GM19043 (cell line): ENCODE measurements around the gene EP400.

Experiments
- ATAC-seq: cut with Tn5 transposase; IDR thresholded peaks from one replicate; pipeline ENCODE4 v1.9.1; 2021; ENCODE audit warnings: low read depth; ENCODE audit not compliant: unreplicated experiment

The EP400 gene

DNA sequence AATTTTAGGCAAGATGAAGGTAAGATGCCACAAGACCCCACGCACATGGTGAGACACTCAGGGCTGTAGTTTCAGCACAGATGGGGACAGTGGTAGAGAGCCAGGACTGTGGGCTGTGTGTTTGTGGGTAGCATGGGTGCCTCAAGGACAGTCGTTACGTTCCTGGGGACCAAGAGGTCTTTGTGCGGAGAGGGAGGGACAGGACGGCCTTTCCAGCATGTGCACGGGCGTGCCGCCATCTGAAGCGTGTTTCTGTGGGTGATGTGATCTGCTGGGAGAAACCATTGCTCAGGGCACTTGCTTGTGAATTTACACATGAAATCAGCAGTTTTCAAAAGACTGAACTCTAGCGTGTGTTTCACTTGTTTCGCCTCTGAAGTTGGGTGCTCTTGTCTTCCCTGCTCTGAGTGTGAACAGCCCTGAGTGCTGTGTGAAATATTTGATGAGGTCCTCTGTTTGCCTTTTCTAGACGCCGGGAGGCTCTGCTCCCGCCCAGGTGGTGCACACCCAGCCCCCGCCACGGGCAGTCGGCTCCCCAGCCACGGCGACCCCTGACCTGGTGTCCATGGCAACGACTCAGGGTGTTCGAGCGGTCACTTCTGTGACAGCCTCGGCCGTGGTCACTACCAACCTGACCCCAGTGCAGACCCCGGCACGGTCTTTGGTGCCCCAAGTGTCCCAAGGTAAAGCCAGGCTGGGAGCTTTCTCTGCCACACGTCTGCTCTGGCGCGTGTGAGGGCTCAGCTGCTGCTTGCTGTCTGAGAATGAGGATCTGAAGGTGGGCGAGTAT is 112.1 kb downstream of the EP400 start:
- ATAC-seq, result no peak

GRCh38 chr12:132062481-132062880 is 112.7 kb downstream of the EP400 start:
- no peak for ATAC-seq

GRCh38 chr12:132063491-132063890 is 113.7 kb downstream of the EP400 start:
- no peak for ATAC-seq

DNA sequence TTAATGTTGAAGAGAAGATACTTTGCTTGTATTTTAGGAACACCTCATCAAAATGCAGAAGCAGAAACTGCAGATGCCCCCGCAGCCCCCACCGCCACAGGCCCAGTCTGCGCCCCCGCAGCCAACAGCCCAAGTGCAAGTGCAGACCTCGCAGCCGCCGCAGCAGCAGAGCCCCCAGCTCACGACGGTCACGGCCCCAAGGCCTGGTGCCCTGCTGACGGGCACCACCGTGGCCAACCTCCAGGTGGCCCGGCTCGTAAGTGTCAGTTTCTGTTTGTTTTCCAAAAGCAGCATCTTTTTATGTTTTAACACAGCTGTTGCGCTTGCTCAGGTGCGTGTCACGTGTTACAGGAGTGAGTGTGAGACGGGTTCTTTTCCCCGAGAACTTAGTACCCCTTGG is 114.9 kb downstream of the EP400 start:
- ATAC-seq, result no peak

DNA sequence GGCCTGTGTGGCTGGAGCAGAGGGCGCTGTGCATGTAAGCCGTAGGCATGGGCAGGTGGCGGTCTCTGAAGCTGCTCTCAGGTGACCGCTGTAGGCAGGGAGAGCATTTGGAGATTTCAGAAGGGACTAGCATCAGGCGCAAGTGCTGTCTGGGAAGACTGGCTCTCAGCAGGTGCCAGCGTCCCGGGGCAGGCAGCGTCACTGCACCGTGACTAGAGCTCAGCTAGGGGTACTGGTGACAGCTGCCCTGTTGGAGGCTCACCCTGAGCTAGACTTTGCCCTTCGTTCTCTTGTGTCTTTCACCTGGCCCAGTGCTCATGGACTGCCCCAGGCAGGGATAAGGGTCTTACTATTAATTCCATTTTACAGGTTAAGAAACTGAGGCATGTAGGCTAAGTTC is 115.5 kb downstream of the EP400 start:
- ATAC-seq, result no peak

- no peak for ATAC-seq
Observed at GRCh38 chr12:132065609-132066344, 116.0 kb downstream of the EP400 start.

DNA sequence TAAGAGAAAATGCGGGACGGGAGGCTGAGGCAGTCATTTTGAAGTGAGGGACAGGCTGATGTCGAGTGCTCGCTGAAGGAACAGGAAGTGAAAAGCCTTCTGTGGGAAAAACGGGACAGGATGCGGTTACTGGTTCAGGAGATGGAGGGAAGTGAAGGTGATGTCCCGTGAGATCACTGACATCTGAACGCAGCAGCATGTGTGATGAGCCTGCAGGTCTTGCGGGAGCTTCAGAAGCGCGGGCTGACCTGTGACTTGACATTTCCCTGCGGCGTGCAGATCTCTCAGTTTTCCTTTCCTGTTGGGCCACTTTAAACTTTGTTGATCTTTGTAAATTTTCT is 116.6 kb downstream of the EP400 start:
- ATAC-seq, result no peak

DNA sequence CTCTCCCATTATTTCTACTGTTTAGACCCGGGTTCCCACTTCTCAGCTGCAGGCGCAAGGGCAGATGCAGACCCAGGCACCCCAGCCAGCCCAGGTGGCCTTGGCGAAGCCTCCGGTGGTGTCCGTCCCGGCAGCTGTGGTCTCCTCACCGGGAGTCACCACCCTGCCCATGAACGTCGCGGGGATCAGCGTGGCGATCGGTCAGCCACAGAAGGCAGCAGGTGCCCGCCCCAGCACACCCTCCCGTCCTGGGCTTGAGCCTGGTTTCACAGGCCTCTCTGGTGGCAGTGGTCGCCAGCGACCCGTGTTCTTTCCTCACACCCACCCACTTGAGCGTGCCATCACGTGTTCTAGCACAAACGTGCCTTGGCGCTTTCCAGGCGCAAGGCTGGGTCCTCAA is 117.0 kb downstream of the EP400 start:
- no peak for ATAC-seq

DNA sequence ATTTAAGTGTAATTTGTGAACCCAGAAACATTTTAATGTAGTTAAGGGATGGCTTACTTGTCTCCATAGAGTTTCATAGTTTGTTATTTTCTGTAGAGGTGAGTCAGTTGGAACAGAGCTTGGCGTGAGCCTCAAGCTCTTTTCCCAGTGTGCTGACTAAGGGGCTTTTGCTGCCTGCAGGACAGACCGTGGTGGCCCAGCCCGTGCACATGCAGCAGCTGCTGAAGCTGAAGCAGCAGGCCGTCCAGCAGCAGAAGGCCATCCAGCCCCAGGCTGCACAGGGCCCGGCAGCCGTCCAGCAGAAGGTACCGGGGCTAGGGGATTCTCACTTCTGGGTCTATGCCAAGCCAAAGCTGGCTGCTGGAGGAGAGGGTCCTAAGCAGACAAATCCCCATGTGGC is 117.4 kb downstream of the EP400 start:
- ATAC-seq, result no peak

DNA sequence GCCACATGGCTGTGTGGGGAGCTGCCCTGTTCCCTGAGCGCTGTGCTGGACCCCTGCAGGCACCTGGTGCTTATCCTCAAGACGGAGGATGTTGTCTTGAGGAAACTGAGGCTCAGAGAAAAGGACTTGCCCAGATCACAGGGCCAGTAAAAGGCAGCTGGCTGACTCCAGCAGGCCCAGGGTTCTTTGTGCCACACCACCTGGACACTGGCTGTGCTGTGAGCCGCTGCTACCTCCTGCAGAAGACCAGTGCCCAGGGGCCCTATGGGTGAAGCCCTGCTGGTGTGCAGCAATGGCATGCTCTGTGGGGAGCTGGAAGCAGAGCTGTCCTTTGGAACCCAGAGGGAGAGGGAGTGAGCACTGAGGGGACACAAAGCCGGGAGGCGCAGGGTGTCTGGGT is 118.5 kb downstream of the EP400 start:
- no peak for ATAC-seq

DNA sequence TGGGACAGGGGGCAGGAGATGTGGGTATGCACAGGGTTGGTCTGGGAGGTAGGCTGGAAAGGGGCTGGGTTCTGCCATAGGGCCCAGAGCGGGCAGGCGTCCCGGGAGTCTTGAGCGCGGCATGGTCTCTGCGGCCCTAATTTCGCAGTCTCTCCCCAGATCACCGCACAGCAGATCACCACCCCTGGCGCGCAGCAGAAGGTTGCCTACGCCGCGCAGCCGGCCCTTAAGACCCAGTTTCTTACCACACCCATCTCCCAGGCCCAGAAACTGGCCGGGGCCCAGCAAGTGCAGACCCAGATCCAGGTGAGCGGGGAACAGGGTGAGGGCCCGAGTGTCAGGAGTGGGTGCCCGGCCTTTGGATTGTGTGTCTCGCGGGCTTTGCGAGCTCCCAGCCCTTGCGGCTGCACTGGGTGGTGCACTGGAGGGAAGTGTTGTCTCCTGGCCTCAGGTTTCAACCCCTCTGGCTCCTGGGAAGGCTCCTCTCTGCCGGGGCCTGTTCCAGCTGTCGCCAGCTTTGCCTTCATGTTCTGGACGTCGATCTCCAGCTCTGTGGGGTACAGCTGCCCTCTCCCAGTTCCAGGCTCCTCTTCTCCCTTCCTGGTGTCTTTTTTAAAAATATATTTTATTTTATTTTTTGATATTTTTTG is 119.7 kb downstream of the EP400 start:
- ATAC-seq, result no peak

DNA sequence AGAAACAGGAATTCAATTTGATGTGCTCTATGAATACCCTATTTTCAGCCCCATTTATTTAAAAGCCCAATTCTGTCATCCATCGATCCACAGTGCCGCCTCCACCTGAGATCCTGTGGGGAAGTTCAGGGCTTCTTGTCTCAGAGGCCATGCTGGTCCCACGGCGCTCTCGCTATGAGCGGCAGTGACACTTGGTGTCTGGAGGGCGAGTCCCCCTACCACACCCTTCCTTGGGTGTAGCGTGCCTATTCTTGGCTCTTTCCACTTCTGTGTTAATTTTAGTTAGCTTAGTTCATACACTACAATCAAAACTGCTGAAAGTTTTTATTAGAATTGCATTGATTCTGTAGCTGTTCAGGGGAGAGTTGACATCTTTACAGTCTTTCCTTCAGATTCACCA is 120.6 kb downstream of the EP400 start:
- no peak for ATAC-seq

- ATAC-seq, result peak; percentile 73
Observed at GRCh38 chr12:132071040-132071810, 121.5 kb downstream of the EP400 start.

- no peak for ATAC-seq
Observed at GRCh38 chr12:132071830-132072384, 122.2 kb downstream of the EP400 start.

GRCh38 chr12:132074216-132074615 is 124.5 kb downstream of the EP400 start:
- ATAC-seq, result no peak

DNA sequence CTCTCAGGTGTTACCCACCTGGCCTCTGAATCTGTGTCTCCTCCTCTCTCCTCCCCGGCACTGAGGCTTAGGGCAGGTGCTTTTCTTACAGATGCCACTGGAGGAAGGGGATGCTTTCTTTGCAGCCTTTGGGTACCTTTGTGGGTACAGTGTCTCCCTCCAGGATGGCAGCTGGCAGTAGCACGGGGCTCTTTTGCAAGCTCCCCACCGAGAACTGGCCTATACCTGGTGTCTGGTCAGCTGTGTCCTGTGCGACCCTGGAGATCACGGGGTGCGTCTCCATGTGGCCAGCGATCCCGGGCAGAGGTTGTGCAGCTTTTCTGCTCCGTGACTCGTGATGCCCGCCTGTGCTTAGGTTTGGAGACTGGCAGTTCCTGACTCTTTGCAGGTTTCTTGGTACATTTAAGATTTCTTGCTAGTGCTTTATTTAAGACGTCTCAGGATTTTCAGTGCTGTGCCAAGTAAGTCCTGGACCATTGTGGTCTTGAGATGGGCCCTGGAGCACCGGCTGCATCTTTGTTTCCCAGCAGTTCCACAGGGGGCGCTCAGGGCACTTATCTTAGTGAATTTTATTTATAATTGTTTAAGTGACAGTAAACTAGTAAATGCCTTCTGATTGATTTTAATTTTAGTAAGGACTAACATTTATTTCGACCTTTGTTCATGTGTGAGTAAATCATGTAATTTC is 125.4 kb downstream of the EP400 start:
- no peak for ATAC-seq

DNA sequence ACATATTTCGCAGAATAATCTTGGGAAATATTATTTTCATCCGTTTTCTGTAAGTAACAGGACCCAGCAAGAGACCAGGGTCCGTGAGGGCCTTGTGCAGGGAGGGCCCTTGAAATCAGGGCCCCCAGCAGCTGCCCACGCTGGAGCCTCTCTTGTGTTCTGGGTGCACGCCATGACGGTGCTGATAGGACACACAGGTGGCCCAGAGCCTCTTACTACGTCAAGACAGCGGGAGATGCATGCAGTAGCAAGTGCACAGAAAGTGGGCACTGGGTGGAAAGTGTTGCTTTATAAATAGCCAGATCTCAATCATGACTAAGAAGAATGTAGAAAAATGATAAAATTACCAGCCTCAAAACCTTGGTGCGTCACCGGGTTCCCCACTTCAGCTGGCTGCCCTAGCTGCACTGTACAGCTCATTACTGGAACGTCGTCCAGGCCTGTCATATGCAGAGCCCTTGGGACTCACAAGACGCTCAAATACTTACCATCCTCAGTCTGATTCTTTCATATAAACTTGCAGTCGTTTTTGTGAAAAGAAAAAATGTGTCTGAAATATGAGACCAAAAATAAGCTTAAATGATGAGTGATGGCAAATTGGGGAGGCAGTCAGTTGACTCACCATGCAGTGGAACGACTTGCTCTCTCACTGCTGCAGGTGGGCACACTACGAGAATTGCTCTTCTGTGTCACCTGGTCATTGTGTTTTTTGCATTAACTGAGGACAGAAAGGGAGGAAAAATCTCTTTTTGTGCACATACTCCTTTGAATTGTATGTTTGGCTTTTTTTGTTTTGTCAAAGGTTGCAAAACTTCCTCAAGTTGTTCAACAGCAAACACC is 126.2 kb downstream of the EP400 start:
- ATAC-seq, result no peak

DNA sequence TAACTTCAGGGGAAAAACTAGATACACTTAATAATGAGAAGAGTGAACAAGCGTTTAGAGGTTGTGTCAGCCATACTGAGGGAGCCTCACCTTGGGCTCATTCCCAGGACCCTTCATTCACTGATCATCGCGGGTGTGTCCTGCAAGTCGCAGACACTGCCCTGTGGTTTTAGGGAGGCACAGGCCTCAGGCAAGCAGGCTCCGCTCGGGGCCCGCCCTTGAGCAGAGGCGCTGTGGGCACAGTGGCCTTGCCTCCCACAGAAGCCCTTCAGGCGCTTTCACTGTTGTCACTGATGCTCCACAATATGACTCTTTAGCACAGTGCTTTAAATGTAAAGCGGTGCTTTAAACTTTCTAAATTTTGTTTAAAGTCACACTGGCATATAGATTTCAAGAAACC is 127.0 kb downstream of the EP400 start:
- no peak for ATAC-seq
